Activated effector memory CD4-positive, alpha-beta T cell treated with anti-CD3 and anti-CD28 coated beads, Interleukin-2, amount 50 U/mL, for 16 hours (primary cell): Measurements from ENCODE around the gene CBR3.
A peak's percentile ranks its signal among the peaks of the same experiment; 100 is the strongest.
"Not testable (repeated sequence)": the region's sequence is repeated elsewhere in the genome, so short reads cannot be mapped to it uniquely, and the experiment has no call there.

ENCODE experiments used
- DNase-seq: peaks from one replicate; pipeline ENCODE4 v3.0.0-alpha.2; 2020

CBR3 gene

GRCh38 chr21:36120304-36120888 is 14.5 kb upstream of the CBR3 start:
- DNase-seq, result no peak

GRCh38 chr21:36122977-36123376 is 11.9 kb upstream of the CBR3 start:
- DNase-seq, result no peak

- DNase-seq, result no peak
Measured at GRCh38 chr21:36124395-36124794, 10.5 kb upstream of the CBR3 start.

DNA sequence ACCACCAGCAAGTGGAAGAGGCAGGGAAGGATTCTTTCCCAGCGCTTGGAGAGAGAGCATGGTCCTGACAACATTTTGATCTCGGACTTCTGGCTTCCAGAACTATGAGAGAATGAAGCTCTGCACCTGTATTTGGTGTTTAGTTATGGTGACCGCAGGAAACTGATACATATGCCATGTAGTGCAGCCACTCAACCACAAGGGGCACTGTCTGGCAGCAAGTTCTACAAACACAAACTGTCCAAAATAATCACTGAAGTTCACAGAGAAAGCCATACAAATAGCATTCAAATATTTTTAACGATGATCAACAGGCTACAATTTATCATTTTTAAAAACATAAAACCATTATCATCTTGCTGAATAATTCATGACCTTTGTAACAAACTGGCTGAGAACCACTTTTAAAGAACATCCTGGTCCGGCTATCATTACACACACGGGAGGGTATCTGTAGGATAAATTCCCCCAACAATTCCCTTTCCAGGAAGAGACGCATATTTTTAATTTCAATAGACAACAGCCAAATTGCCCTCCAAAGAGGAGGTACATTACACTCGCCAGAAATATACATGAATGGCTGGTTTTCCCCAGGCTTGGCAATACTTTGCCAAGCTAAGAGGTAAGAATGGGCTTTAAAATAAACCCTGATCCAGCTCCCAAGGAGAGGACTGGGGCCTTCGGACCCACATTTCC is 9.2 kb upstream of the CBR3 start:
- peak; percentile 83 for DNase-seq

- no peak for DNase-seq
Measured at GRCh38 chr21:36126208-36126565, 8.7 kb upstream of the CBR3 start.

DNA sequence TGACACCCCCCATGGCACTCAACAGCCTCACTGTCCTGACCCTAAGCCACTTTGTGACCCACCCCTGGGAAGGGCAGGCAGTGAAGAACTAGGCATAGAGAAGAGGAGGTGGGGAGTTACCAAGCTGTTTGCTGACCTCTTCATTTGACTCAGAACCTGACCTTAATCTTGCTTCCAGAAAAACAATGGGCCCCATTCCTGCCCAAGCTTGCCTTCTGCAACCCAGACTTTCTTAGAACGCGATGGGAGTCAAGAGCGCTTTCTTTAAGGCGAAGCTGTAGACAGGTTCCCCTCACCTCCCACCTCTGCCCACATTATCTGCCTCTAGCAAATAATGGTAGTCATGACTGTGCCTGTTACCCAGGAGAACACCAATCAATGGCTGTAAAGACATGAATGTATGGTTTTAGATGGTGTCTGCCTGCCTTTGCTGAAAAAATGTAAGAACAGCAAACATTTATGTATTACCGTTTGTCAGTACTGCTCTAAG is 8.2 kb upstream of the CBR3 start:
- DNase-seq, result no peak

GRCh38 chr21:36127250-36127904 is 7.5 kb upstream of the CBR3 start:
- no peak for DNase-seq

DNA sequence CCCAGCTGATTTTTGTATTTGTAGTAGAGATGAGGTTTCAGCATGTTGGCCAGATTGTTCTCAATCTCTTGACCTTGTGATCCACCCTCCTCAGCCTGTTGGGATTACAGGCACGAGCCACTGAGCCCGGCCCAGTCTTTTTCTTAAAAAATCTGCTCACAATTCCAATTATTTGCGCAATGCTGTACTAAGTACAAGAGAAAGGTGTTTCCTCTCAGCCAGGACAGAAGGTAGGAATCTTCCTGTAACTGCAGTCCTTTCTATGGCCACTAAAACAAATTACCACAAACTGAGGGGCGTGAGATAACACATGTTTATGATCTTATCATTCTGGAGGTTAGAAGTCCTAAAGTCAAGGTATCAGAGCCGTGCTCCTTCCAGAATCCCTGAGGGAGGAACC is 6.9 kb upstream of the CBR3 start:
- DNase-seq, result no peak

DNA sequence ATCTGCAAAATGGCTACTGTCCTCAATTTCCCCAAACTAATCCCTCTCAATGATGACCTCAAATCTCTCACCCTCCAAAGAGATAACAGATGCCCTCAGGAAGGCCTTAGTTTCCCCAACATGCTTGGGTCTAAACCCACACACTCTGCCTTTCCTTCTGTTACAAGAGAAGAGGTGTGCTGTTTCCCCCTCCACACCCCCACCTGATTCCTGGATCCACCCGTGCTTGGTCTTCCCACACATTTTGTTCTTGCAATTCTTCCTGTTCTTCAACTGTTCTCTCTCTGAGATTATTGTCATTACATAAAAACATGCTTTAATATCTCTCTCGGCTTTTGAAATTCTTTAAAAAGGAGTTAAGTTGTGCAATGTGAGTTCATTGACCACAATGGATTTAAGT is 5.7 kb upstream of the CBR3 start:
- peak; percentile 8 for DNase-seq

- DNase-seq, result peak; percentile 60
Measured at GRCh38 chr21:36130414-36130762, 4.5 kb upstream of the CBR3 start.

DNA sequence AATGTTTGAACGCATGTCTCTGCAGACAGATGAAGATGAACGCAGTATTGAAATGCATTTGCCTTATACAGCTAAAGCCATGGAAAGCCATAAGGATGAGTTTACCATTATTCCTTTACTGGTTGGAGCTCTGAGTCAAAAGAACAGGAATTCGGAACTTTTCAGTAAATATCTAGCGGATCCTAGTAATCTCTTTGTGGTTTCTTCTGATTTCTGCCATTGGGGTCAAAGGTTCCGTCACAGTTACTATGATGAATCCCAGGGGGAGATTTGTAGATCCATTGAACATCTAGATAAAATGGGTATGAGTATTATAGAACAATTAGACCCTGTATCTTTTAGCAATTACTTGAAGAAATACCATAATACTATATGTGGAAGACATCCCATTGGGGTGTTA is 4.0 kb upstream of the CBR3 start:
- not testable (repeated sequence) for DNase-seq

- DNase-seq, result peak; percentile 54
Measured at GRCh38 chr21:36132696-36133095, 2.2 kb upstream of the CBR3 start.

DNA sequence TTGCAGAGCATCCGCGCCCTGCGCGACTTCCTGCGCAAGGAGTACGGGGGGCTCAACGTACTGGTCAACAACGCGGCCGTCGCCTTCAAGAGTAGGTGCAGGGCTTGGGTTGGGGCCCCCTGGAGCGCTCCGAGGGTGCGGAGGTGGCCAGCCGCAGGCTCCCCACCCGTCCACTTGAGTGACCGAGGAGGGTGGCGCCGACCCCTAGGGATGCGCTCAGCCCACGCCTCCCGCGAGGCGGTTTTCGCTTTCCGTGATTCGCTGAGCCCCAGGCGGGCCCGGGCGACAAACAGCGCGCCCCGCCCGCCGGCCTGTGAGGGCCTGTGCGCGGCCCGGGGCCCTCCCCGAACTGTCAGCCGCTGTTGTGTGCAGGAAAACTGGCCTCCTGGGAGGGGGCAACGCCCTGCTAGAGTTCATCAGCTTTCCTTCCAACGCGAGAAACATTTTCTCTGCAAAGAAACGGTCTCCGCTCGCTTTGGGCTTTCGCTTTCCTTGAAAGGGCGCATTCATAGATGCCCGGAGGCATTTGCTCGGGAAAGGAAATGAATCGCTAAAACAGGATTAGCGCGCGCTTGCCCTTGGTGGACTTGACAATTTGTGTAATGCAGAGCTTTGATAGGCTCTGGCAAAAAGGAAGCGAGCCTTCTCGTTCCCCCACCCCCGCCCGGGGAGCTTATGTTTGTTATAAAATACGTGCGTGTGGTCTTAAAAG is 668 bp downstream of the CBR3 start:
- DNase-seq, result peak; percentile 85

GRCh38 chr21:36139791-36140190 is 4.9 kb downstream of the CBR3 start:
- DNase-seq, result peak; percentile 22

GRCh38 chr21:36141513-36141925 is 6.6 kb downstream of the CBR3 start:
- peak; percentile 92 for DNase-seq

DNA sequence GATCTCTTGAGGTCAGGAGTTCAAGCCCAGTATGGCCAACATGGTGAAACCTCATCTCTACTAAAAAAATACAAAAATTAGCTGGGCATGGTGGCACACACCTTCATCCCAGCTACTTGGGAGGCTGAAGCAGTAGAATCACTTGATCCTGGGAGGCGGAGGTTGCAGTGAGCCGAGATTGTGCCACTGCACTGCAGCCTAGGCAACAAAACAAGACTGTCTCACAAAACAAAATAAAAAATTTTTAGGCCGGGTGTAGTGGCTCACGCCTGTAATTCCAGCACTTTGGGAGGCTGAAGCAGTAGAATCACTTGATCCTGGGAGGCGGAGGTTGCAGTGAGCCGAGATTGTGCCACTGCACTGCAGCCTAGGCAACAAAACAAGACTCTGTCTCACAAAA is 9.4 kb downstream of the CBR3 start:
- DNase-seq, result peak; percentile 14

DNA sequence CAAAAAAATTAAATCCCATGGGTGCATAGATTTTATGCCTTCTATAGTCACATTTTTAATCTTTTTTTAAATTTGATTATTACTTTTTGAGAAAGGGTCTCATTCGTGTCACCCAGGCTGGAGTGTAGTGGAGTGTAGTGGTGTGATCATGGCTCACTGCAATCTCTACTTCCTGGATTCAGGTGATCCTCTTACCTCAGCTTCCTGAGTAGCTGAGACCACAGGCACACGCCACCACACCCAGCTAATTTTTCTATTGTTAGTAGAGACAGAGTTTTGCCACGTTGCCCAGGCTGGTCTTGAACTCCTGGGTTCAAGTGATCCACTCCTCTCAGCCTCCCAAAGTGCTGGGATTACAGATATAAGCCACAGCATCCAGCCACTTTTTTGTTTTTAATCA is 10.4 kb downstream of the CBR3 start:
- peak; percentile 58 for DNase-seq

DNA sequence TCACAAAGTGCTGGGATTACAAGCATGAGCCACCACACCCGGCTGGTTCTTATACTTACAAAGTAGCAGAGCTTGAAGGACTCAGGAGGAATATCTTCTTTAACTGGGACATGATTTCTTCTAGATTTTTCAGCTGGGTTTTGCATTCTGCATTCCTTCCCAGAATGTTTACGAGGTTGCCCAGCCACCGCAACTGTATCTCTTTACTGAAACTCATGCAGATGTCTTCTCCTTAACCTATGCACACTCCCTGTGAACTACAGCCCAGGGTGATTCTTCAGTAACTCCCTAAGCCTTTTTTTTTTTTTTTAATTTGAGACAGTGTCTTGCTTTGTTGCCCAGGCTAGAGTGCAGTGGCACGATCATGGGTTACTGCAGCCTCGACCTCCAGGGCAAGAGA is 13.0 kb downstream of the CBR3 start:
- no peak for DNase-seq

GRCh38 chr21:36148886-36149285 is 14.0 kb downstream of the CBR3 start:
- no peak for DNase-seq

DNA sequence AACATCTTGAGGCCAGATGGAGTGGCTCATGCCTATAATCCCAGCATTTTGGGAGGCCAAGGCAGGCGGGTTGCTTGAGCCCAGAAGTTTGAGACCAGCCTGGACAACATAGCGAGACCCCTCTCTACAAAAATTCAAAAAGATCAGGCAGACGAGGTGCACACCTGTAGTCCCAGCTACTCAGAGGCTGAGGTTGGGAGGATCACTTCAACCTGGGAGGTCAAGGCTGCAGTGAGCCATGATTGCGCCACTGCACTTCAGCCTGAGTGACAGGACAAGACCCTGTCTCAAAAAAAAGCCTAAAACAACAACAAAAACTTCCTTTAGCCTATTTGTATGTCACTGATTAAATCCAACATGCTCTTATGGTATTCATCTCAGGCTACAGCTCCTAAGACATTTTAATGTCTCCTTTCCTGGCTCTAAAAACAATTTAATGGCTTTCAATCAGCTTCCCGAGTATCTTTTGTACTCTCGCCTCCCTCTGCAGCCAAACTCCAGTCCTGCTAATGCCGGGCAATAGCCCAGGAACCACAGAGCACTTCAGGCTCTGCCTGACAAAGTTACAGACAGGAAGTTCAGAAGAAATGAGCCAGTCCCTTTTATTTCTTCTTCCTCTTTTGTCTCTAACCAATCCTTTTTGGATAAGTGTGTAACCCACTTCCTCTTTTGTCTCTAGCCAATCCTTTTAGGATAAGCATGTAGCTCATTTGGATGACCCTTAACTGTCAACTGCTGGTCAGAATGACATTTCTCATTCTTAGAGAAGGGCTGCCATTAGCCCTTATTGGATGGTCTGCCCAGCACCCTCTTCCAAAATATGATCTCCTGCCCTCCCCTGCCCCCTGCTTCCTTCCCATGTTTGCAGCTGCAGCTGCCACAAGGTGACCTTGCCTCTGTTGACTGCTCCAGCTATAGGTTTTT is 15.2 kb downstream of the CBR3 start:
- DNase-seq, result no peak

DNA sequence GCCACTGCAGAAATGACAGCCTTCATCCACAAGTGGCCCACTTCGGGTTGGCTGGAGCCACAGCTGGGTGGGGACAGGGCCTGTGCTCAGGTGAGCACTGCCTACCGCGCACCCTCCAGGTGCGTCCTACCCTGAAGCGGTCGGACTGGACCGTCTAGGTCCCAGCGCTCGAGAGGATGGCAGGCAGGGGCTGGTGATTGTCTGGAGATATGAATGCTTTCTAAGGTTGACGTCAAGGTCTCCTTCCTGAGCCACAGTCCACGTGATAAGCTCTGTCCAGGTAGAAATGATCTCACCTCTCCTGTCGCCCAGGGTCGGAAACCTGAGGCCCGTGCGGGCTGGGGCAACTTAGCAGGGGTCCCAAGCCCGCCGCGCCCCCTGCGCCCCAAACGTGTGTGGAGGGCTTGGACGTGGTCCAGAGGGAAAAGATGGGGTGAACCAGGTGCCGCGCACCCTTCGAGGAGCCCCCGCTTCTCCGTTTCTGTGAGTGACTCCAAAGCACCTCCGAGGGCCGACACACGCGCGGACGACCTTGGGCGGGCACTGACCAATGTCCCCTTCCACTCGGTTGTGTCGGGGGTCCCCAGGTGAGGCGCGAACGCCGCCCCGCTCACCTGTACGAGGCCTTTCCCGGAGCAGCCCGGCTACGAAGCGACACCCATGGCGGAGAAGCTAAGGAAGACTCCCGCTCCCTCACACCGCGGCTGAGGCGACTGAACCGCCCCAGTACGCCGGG is 20.9 kb downstream of the CBR3 start:
- DNase-seq, result no peak

DNA sequence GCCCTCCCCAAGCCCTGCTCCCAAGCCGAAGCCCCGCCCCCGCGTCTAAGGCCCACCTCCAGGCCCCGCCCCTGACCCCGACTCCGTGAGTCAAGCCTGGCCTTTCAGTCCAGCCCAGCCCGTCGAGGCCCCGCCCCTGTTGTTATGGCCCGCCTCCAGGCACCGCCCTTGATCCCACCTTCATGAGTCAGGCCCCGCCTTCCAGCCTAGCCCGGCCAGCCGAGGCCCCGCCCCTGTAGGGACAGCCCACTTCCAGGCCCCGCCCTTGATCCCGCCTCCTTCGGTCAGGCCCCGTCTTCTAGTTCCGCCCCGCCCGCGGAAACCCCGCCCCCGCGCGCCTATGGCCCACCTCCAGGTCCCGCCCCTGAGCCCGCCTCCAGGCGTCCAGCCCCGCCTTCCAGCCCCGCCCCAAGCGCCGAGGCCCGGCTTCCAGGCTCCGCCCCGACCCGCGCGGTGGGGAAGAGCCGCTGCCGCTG is 21.5 kb downstream of the CBR3 start:
- DNase-seq, result peak; percentile 100
